KG1 (cell line): Measurements from ENCODE around the gene ITGAL.
"Not testable (repeated sequence)": the region's sequence is repeated elsewhere in the genome, so short reads cannot be mapped to it uniquely, and the experiment has no call there.

Source experiments
- DNase-seq: peaks from one replicate; lab custom pipeline; 2025; lab: John Stamatoyannopoulos, UW

The ITGAL gene

GRCh38 chr16:30457743-30458560, 14.6 kb upstream of the ITGAL start:
- no peak for DNase-seq

GRCh38 chr16:30458561-30459394, 13.8 kb upstream of the ITGAL start:
- DNase-seq: peak; percentile 91

GRCh38 chr16:30459456-30459855, 13.1 kb upstream of the ITGAL start:
- DNase-seq: no peak

GRCh38 chr16:30461426-30461825, 11.1 kb upstream of the ITGAL start:
- not testable (repeated sequence) for DNase-seq

- no peak for DNase-seq
These were observed 8.5 kb upstream of the ITGAL start for GRCh38 chr16:30464078-30464477.

GRCh38 chr16:30470170-30470512, 2.4 kb upstream of the ITGAL start:
- no peak for DNase-seq

GRCh38 chr16:30470632-30470995, 1.9 kb upstream of the ITGAL start:
- DNase-seq: no peak

GRCh38 chr16:30473231-30474073, 910 bp downstream of the ITGAL start:
- no peak for DNase-seq

GRCh38 chr16:30474074-30474452, 1.5 kb downstream of the ITGAL start:
- no peak for DNase-seq

- no peak for DNase-seq
These were observed 2.1 kb downstream of the ITGAL start for GRCh38 chr16:30474684-30475083.

- DNase-seq: no peak
These were observed 4.4 kb downstream of the ITGAL start for GRCh38 chr16:30476991-30477390.

- DNase-seq: not testable (repeated sequence)
These were observed 5.2 kb downstream of the ITGAL start for GRCh38 chr16:30477773-30478172.

- no peak for DNase-seq
These were observed 6.4 kb downstream of the ITGAL start for GRCh38 chr16:30478766-30479478.

GRCh38 chr16:30481381-30481780, 8.8 kb downstream of the ITGAL start:
- no peak for DNase-seq

GRCh38 chr16:30482366-30482765, 9.8 kb downstream of the ITGAL start:
- no peak for DNase-seq

GRCh38 chr16:30484887-30485286, 12.3 kb downstream of the ITGAL start:
- DNase-seq: no peak

GRCh38 chr16:30485818-30486436, 13.4 kb downstream of the ITGAL start:
- no peak for DNase-seq

- no peak for DNase-seq
These were observed 16.4 kb downstream of the ITGAL start for GRCh38 chr16:30488764-30489605.

- no peak for DNase-seq
These were observed 17.7 kb downstream of the ITGAL start for GRCh38 chr16:30490210-30490609.

GRCh38 chr16:30491229-30491628, 18.7 kb downstream of the ITGAL start:
- no peak for DNase-seq
